Left ventricle myocardium superior (tissue), 1 donor: Measurements from ENCODE around the gene CHAD. TPM values are rescaled to one million over a fixed set of nuclear protein-coding genes. Genes with fewer than 3 reads are reported as not detected.
"Not testable (repeated sequence)": the region's sequence is repeated elsewhere in the genome, so short reads cannot be mapped to it uniquely, and the experiment has no call there.

Experiments used
- ATAC-seq: fragments of 200-7000 bp; cut with Tn5 transposase; one replicate; pipeline ENCODE4 v1.9.1; 2020; ENCODE audit warnings: mild to moderate bottlenecking, moderate library complexity
- DNase-seq: peaks from one replicate; pipeline ENCODE4 v3.0.0-alpha.2; 2020
- intact Hi-C: fragments of 100-400 bp; cut with micrococcal nuclease; formaldehyde crosslinking; loops from one replicate; pipeline ENCODE4 v1.11.0; 2022
- total RNA-seq: library from RNA; stranded (reverse); fragmentation: NEBNext Ultra II Directional; extraction: Animal tissue kit (Norgen Biotek cat#: 25700); gene quantifications from one replicate; pipeline ENCODE4 v1.2.1, GENCODE V29; 2021
- donor health status: DM: no; HTN: yes; CAD: no; lungs with severe emphysema.

CHAD gene
- total RNA-seq, 1 donor from 2014 or later: 0.32 TPM

GRCh38 chr17:50424246-50424995 is 44.3 kb downstream of the CHAD start:
- DNase-seq (no peak), ATAC-seq (no peak)
- intact Hi-C loops: no loop called here

GRCh38 chr17:50423553-50424159 is 45.0 kb downstream of the CHAD start:
- intact Hi-C loops: no loop called here
- no peak for ATAC-seq
- no peak for DNase-seq

- DNase-seq (no peak), ATAC-seq (no peak)
- intact Hi-C loops: no loop called here
Observed at GRCh38 chr17:50422738-50423137, 45.9 kb downstream of the CHAD start.

- ATAC-seq: no peak
- intact Hi-C loops: no loop called here
- no peak for DNase-seq
Observed at GRCh38 chr17:50421308-50422051, 47.2 kb downstream of the CHAD start.

GRCh38 chr17:50420419-50421112 is 48.1 kb downstream of the CHAD start:
- intact Hi-C loops: no loop called here
- peak; percentile 79 for ATAC-seq
- no peak for DNase-seq

GRCh38 chr17:50419577-50419976 is 49.1 kb downstream of the CHAD start:
- intact Hi-C loops, DNase-seq, ATAC-seq: not testable (repeated sequence)

GRCh38 chr17:50414808-50415207 is 53.9 kb downstream of the CHAD start:
- ATAC-seq (no peak), DNase-seq (no peak)
- intact Hi-C loops: no loop called here

Other genes with a start within 250 kb of the CHAD start
- gene TMEM92, start 194.4 kb downstream of the CHAD start, total RNA-seq: not detected
- gene XYLT2, start 122.8 kb downstream of the CHAD start, total RNA-seq: 18.0 TPM
- 79.3 TPM for gene MRPL27, start 95.7 kb downstream of the CHAD start, total RNA-seq
- 0.35 TPM for gene EME1, start 95.7 kb downstream of the CHAD start, total RNA-seq
- 22.8 TPM for gene LRRC59, start 71.4 kb downstream of the CHAD start, total RNA-seq
- 22.5 TPM for gene ACSF2, start 42.7 kb downstream of the CHAD start, total RNA-seq
- gene RSAD1, start 10.0 kb upstream of the CHAD start, total RNA-seq: 55.9 TPM
- gene MYCBPAP, start 39.6 kb upstream of the CHAD start, total RNA-seq: 0.55 TPM
- 33.4 TPM for gene EPN3, start 63.9 kb upstream of the CHAD start, total RNA-seq
- gene SPATA20, start 78.3 kb upstream of the CHAD start, total RNA-seq: 68.7 TPM
- 0.25 TPM for gene CACNA1G, start 91.8 kb upstream of the CHAD start, total RNA-seq
- gene ABCC3, start 166.0 kb upstream of the CHAD start, total RNA-seq: 0.37 TPM
- 54.4 TPM for gene ANKRD40, start 239.0 kb upstream of the CHAD start, total RNA-seq